ENCODE data around the gene ANKRD6. TPM values are rescaled to one million over a fixed set of nuclear protein-coding genes. Genes with fewer than 3 reads are reported as not detected.
A peak's percentile ranks its signal among the peaks of the same experiment; 100 is the strongest.

The ANKRD6 gene
- total RNA-seq, 1 experiment from 2014 or later = 5.6 TPM

DNA sequence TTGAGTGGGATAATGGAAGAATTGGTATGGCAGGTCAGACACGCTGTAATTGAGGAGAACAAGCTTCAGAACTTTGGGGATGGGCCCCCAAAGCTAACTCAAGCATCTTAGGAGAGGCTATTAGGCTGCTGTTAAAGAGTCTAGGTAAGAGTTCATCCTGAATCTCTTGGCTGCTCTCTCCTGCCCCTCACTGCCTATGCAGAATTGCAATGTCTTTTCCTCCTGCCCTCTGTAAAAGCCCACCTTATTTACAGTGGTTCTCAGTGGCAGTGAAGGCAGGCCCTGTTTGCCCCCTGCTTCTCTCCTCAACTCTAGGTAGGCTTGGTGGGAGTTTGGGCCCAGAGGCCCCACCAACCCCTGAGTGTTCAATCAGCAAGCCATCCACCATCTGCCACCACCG is 150.6 kb downstream of the ANKRD6 start:
- Histone ChIP-seq H3T11ph (ENCODE audit: low read length) (no peak overlapping the region), H3K4ac (ENCODE audit: low read depth, low read length) (no peak overlapping the region), H3K9ac (ENCODE audit: extremely low read depth, insufficient read length, low read length) (no peak overlapping the region), H3K4me2 (ENCODE audit: insufficient read depth, insufficient read length, low read length) (no peak overlapping the region), H3K27ac (ENCODE audit: insufficient read length, low read depth, low read length) (no peak overlapping the region), H3K18ac (ENCODE audit: insufficient read length, low read depth, low read length) (no peak overlapping the region), H3K23me2 (ENCODE audit: insufficient read length, low read depth, low read length, poor library complexity, severe bottlenecking) (no peaks in the 10 kb centered on the region), H2BK15ac (ENCODE audit: low read depth, low read length) (no peak overlapping the region), H3K27me3 (ENCODE audit: insufficient read depth, low read length) (no peaks in the 10 kb centered on the region), H3K23ac (ENCODE audit: insufficient read length, low read depth, low read length) (no peak overlapping the region), H3K56ac (ENCODE audit: insufficient read length, low read depth, low read length) (no peak overlapping the region), H2AFZ (ENCODE audit: low read length) (no peak overlapping the region), H2BK12ac (ENCODE audit: insufficient read length, low read depth, low read length) (no peak overlapping the region), H2BK120ac (ENCODE audit: low read depth, low read length, poor library complexity, severe bottlenecking) (no peak overlapping the region), H3K14ac (ENCODE audit: insufficient read depth, low read length) (no peak overlapping the region; the same call in 1 of the 2 replicates), H4K5ac (ENCODE audit: insufficient read length, low read depth, low read length) (no peak overlapping the region), H3K79me1 (ENCODE audit: insufficient read depth, low read depth, low read length, poor library complexity, severe bottlenecking) (no peaks in the 10 kb centered on the region), H3K9me3 (ENCODE audit: control insufficient read depth, low read depth, low read length) (no peaks in the 10 kb centered on the region), H3K4me1 (ENCODE audit: insufficient read depth, low read length) (no peaks in the 10 kb centered on the region), H2AK5ac (ENCODE audit: insufficient read length, low read length) (no peak overlapping the region), H4K20me1 (ENCODE audit: control insufficient read depth, insufficient read depth, insufficient read length) (no peaks in the 10 kb centered on the region), H3K79me2 (ENCODE audit: insufficient read depth, low read length) (no peaks in the 10 kb centered on the region), H4K8ac (replicated peaks; ENCODE audit: insufficient read length, low read depth, low read length) (no peak overlapping the region), H2BK5ac (ENCODE audit: insufficient read length, low read length) (no peak overlapping the region), H2BK20ac (ENCODE audit: low read depth, low read length, poor library complexity, severe bottlenecking) (no peak overlapping the region), H4K91ac (ENCODE audit: insufficient read length, low read depth, low read length) (no peak overlapping the region)
- H3K36me3 Mint-ChIP-seq (ENCODE audit: insufficient read depth in 1 of 3, low read depth in 3 of 3) = no peaks in the 10 kb centered on the region
- no peak overlapping the region for H3K4me3 Mint-ChIP-seq
- DNase-seq = no peak
- H3K9me3 Mint-ChIP-seq = no peaks in the 10 kb centered on the region
- H3K27me3 Mint-ChIP-seq (ENCODE audit: low read depth) = no peaks in the 10 kb centered on the region
- TF ChIP-seq, protein P1, sequence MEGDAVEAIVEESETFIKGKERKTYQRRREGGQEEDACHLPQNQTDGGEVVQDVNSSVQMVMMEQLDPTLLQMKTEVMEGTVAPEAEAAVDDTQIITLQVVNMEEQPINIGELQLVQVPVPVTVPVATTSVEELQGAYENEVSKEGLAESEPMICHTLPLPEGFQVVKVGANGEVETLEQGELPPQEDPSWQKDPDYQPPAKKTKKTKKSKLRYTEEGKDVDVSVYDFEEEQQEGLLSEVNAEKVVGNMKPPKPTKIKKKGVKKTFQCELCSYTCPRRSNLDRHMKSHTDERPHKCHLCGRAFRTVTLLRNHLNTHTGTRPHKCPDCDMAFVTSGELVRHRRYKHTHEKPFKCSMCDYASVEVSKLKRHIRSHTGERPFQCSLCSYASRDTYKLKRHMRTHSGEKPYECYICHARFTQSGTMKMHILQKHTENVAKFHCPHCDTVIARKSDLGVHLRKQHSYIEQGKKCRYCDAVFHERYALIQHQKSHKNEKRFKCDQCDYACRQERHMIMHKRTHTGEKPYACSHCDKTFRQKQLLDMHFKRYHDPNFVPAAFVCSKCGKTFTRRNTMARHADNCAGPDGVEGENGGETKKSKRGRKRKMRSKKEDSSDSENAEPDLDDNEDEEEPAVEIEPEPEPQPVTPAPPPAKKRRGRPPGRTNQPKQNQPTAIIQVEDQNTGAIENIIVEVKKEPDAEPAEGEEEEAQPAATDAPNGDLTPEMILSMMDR (conservative IDR thresholded peaks at IDR 0.05) = peak; percentile 43; the same call in 2 of the 3 replicates
- no CpG with 5 or more reads among the region's 2 CpGs for WGBS (ENCODE audit: extremely low coverage, insufficient read length, low lambda C conversion rate)
- H3K4me1 Mint-ChIP-seq = peaks cover 3 to 15% of the 10 kb centered on the region in 2 experiments; a peak in 3 of 4 replicates
- no peak overlapping the region for H3K27ac Mint-ChIP-seq
